ENCODE results near the gene GPRIN2.
"Not testable (repeated sequence)": the region's sequence is repeated elsewhere in the genome, so short reads cannot be mapped to it uniquely, and the experiment has no call there.

Gene GPRIN2

DNA sequence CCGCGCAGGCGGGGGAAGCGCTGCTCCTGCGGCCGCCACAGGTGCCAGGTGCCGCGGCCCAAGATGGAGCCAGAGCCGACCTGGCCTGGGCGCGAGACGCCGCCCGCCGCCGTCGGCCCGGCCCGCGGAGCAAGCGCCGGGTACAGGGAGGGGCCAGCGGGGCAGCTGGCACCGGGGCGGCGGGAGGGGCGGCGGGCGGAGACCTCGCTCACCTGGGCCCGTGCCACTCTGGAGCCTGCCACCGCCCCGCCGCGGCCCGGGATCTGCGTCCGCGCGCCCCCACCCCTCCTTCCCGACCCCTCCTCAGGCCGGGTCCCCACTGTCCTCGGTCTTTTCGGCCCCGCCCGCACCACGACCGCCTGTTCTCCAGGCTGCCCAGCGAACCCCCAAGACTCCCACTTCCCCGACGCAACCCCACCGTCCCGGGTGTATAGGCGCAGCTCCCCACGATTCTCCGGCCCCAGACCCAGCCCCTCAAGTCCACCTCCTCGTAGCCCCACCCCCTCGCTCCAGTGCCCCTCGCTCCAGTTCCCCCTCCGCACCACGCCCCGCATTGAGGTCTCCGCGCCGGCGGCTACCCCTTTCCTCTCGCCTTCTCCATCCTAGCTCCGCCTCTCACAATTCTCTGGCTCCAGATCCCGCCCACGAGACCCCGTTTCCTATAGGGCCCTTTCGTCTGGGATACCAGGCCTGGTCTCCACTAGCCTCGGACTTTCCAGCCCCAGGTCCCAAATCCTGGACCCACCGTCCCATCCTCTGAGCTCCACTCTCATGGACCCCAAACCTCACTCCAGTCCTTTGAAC lies at the start of gene GPRIN2:
TSS of gene GPRIN2 (minus strand) at position 144 of the 804 bp plus-strand sequence. CDS start 5,922 bp downstream, outside the sequence.
- DNase-seq (ENCODE audit: low read depth) = no peak

DNA sequence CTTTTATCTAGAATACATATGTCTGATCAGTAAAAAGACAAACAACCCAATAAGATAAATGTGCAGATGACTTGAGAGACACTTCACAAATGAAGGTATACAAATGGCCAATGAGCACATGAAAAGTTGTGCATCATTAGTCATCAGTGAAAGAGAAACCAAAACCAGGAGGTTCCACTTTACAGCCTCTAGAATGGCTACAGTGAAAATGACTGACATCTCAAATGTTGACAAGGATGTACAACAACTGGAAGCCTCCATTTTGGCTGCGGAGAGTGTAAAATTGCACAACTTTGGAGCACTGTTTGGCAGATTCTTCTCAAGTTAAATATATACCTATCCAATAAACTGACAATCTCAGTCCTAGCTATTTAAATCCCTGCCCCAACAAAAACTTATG lies 44.1 kb upstream of the GPRIN2 start:
- DNase-seq (ENCODE audit: low read depth) = not testable (repeated sequence)

DNA sequence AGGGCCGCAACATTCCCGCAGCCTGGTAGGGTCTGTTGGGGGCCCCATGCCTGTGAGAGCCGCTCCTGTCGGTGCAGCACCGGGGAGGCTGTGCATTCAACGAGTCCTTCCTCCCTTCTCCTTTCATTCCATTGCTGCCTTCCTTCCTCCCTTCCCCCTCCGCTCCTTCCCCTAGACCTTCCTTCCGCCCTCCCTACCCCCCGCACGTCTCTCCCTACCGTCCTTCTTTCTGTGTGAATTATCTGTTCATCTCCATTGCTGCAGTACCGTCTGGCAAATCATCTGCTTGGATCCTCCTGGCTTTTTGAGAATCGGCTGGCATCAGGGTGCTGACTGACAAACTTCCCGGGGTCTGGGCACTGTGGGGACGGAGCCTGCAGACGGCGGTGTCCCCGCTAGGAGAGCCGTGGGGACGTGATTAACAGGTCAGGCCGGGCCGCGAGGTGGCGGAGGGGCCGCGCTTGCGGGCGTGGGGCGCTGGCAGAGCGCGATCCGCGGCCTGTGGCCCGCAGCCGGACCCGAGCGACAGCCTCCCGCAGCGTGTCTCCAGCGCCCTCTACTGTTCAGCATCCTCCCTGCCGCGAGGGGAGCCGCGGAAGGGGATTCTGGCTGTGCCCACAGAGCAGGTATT lies 41.3 kb upstream of the GPRIN2 start:
- not testable (repeated sequence) for DNase-seq (ENCODE audit: low read depth)

DNA sequence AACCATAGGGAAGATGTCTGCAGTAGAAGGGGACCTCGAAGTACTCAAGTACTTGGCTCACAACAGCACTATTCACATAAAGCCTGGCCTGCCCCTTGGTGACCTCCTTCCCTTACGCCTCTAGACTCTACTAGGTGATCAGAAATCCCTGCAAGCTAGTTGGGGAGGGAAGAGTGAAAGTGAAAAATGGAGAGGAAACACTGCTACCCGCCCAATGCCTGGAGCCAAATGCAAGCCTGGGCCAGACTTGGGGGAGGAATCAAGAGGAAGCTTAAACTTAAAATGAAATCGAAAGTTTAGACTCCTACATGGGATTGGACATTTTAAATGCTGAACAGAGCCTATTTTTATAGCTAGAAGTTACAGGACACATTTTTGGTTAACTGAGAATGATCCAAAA lies 40.1 kb upstream of the GPRIN2 start:
- DNase-seq (ENCODE audit: low read depth) = not testable (repeated sequence)

DNA sequence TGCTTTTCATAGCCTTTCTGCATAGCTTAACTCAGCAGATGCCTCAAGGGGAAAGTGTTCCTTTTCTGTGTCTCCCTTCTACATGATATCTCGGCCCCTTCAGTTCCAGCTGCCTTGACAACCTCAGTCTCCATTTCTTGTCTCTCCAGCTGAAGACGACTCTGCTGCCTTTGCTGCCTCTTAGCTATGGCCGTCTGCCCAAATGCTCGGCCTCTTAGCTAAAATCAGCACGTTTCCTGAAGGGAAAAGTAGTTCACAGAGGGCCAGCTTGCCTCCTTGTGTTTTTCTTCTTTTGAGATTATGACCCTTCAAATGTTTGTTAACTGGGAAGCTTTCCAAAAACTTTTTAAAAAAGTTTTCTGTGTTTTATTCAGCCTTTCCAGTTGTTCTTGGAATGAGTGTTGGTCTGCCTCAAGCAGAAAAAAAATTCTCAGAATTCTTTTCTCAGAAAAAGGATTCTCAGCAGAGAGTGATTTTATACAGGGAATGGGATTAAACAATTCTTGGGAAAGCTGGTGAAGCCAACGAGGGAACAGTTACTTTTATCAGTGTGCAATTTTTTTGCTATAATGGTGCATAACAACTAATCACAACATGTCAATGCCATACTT lies 38.1 kb upstream of the GPRIN2 start:
- DNase-seq (ENCODE audit: low read depth) = not testable (repeated sequence)

DNA sequence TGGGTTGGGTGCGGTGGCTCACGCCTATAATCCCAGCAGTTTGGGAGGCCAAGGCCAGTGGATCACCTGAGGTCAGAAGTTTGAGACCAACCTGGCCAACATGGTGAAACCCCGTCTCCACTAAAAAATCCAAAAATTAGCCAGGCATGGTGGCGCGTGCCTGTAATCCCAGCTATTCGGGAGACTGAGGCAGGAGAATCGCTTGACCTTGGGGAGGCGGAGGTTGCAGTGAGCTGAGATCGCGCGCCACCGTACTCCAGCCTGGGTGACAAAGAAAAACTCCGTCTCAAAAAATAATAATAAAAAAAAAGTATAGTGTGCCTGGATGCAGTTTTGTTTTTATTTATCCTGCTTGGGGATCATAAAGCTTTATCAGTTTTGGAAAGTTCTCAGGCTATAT lies 36.8 kb upstream of the GPRIN2 start:
- DNase-seq (ENCODE audit: low read depth) = not testable (repeated sequence)

DNA sequence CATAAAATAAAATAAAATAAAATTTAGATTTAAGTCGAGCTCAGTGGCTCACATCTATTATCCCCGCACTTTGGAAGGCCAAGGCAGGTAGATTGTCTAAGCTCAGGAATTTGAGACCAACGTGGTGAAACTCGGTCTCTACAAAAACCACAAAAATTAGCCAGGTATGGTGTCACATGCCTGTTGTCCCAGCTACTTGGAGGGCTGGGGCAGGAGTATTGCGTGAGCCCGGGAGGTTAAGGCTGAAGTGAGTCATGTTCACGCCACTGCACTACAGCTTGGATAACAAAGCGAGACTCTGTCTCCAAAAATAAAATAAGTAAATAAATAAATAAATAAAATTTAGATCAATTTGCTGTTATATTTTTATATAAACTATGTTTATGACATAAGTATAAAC lies 34.6 kb upstream of the GPRIN2 start:
- DNase-seq (ENCODE audit: low read depth) = not testable (repeated sequence)

DNA sequence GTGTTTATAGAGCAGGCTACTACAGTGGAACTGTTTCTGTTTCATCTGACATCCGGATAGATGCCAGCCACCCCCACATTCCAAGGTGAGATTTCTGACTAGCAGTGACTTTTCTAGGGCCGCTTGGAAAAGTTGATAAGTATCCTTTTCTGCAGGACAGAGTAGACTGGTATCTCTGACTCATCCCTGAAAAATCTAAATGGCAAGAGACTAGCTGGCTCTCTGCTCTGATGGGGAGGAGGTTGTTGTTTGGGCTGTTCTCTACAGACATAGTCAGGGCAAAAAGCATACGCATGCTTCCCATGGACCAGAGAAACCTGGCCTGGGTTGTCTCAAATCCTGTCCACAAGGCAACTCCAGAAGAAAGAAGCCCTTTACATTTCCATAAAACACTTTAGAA lies 33.1 kb upstream of the GPRIN2 start:
- not testable (repeated sequence) for DNase-seq (ENCODE audit: low read depth)

DNA sequence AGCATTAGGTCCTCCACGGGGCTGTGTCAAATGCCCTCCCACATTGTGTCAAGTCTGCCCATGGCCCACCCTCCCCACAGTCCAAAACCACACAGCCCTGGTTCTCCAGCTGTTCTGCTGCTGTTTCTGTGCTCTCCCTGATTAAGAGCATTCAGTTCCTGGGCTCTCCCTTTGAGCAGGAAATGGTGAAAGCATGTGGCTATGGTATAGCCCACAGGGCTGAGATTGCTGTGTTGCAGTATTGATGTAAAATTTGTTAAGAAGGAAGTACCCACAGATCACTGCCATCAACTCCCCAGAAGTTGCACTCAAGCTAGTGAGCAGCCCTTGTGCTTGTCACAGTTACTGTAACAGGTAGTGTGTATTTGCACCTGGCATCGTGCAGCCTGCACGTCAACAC lies 31.8 kb upstream of the GPRIN2 start:
- DNase-seq (ENCODE audit: low read depth) = not testable (repeated sequence)

DNA sequence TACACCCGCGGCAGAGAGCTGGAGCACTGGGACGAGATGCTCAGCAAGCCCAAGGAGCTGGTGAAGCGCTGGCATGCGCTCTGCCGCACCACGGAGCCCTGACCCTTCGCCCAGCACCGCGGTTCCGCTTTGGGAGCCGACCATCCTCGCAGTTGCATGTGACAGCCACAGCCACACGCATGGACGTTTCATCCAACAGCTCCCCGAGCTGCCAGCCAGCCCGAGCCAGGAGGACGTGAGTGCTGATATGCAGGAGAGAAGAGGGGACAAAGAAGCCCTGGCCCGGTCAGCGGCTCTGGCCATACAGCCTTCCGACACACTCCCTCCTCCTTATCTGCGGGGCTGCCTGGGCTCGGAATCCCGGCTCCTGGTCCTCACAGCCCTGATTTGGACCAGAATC lies 31.1 kb upstream of the GPRIN2 start:
- DNase-seq (ENCODE audit: low read depth) = not testable (repeated sequence)

DNA sequence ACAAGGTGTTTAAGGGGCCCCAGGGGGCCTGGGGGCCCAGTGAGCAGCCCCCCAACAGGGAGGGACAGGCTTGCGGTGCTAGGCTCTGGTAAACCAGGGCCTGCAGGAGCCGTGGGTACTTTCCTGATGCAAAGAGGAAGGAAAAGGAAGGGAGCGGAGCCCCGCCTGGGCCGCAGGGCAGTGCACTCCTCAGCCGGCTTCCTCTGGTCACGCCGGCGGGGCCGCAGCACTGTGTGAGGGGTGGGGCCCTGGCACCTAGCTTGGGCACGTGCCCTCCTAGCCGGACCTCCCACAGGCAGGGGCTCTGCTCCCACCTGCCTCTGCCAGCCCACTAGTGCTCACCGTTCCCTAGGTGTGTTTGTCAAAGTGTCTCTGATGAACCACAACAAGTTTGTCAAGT lies 28.8 kb upstream of the GPRIN2 start:
- not testable (repeated sequence) for DNase-seq (ENCODE audit: low read depth)

DNA sequence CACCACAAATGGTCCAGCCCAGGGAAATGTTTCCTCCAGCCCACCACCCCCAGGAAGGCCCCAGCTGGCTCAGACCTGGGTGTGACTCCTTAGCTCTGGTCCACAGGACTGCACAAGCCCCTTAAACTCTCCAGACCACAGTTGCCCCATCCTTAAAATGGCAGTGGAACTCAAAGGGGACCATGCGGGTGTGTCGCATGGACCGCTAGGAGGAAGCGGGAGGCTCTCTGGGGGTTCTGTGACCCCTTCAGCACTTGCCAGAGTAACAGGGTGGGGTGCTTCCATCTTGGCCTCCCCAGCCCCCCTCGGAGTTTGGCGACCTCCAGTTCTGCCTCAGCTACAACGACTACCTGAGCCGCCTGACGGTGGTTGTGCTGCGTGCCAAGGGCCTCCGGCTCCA lies 27.7 kb upstream of the GPRIN2 start:
- not testable (repeated sequence) for DNase-seq (ENCODE audit: low read depth)

DNA sequence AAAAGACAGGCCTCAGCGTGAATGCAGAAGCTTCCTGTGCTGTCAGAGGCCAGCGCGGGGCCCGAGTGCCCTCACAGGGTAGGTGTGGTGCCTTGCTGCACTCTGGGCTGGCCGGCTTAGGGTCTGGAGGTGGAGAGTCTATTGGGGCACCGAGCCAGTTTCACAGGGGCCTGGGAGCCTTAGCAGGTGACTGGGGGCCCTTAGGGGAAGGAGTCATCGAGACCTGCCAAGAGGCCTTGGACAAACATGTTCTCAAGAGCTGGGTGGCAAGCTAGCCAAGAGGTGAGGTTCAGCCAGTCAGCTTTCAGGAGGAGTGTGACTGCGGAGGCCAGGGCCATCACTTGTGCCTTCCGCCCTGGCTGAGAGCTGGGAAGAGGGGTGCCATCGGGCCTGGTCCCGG lies 26.1 kb upstream of the GPRIN2 start:
- DNase-seq (ENCODE audit: low read depth) = not testable (repeated sequence)

DNA sequence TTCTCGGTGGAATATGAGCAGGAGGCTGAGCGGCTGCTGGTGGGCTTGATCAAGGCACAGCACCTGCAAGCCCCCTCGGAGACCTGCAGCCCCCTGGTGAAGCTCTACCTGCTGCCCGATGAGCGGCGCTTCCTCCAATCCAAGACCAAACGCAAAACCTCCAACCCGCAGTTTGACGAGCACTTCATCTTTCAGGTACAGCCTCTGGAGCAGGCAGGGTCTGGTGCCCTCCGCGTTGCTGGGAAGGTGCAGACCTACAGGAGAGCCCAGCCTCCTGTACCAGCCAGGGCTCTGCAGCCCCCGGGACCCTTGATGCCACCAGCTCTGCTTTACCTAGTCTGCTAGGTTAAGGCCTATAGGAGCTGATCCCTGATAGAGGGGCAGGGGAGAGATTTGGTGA lies 25.5 kb upstream of the GPRIN2 start:
- not testable (repeated sequence) for DNase-seq (ENCODE audit: low read depth)

DNA sequence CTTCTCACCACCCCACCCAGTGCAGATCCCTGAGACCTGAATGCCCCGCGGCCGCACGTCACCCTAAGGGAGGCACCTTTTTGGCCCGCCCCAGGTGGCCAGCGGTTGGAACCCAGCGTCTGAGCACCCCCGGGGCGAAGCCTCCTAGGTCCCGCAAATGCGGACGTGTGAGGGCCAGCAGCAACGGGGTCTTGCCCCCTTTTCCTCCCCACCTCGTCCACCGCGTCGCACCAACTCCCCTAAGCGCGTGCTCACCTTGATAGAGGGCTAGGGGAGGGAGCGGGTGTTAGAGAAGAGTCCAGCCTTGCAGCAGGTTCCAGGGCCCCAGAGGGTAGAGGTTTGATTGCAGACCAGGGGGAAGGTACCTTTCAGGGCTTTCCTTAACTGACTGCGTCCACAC lies 22.9 kb upstream of the GPRIN2 start:
- not testable (repeated sequence) for DNase-seq (ENCODE audit: low read depth)

DNA sequence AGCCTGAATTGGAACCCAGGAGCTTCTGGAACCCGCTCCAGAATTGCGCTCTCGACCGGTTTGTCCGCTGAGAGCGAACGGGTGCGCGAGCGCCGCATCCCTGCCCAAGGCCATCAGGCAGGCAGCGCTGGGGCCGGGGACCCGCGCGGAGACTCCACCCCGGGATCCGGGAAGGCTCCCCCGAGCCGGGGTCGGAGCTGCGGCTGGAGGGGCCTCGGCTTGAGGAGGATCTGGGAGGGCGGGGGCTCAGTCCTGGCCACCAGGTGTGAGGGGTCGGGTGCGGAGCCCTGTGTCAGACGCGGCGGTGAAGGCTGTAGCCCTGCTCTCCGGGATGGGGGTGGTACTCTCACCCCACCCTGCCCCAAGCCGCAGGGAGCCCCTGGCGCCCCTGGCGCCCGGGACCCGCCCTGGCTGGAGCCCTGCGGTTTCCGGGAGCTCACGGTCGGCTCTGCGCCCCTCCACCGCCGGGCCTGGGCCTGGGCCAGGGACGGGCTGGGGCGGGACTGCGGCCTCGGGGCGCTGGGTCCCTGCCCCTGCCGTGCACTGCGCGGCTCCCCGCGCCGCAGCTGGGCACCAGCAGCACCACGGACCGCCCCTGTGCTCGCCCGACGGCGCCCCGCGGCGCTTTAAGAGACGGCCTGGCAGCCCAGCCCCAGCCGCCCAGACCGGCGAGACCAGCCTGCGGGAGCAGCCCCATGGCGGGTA lies 22.2 kb upstream of the GPRIN2 start, which contains the start of gene SYT15:
TSS of gene SYT15 (plus strand) at position 655 of the 705 bp plus-strand sequence. CDS start at position 696, 41 bp downstream.
- not testable (repeated sequence) for DNase-seq (ENCODE audit: low read depth)

DNA sequence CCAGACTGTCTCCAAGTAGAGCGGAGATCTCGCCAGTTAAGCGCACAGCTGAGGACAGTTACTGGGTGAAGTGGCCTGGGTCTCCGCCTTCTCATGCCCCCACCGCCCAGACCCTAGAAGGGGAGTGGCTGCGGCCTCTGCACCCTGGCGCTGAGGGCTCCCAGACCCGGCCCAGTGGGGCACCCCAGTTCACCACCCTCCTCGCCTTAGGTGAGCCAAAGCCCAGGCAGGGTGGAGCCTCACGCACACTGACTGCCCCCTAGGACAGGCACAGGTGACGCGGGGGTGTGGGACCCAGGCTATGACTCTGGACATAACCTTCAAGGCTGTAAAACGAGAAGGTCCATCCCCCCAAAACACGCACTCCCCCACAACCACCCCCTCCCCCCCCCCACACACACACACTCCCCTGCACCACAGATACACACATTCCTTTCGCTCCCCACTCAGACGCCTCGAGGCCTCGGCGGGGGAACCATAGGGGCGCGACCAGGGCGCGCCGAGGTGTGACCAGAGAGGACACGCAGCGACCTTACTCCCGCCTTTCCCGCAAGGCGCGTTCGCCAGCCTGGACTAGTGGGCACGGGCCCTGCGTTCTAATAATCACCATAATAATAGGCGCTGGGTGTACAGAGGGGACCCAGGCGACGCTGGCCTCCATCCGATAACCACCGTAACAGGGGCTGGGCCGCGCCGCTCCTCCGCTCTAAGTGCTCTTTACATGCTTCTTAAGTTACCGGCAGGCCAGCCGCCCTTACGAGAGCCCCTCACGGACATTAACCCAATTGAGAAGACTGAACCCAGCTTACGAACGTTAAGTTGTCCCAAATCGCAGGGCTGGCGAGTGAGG lies 21.4 kb upstream of the GPRIN2 start:
- not testable (repeated sequence) for DNase-seq (ENCODE audit: low read depth)

DNA sequence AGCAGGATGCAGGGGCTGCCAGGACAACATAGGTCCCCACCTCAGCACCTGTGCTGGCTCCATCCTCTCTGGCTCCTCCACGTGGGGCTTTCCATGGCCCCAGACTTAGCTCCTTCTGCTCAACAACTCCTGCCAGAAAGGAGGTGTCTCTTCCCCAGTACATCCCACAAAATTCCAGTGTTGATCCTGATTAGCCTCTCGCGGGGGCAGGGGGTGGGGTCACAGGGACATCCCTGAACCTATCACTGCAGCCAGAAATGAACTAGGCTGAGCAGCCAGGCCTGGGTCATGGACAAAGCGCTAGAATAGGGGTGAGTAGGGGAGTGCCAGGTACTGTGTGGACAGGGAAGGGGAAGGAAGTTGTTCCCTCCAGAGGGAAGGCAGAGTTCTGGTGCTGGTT lies 17.4 kb upstream of the GPRIN2 start:
- not testable (repeated sequence) for DNase-seq (ENCODE audit: low read depth)

DNA sequence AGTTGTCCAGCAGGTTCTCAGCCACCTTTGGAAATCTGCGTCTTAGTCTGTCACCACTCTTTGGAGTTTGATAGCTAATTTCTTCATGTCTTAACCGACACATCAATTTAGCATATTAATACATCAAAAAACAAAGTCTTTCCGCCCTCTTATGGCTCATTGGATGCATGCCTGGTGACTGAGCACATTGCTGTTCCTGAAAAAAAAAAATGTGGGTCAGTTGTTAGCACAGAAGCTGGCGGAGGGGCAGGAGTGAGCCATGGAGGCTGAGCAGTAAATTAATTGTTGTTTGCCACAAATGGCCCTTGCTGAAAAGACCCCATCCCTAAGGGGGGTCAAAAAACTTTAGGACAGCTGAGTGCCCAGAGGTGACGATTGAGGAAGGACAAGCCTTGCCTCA lies 16.9 kb upstream of the GPRIN2 start:
- not testable (repeated sequence) for DNase-seq (ENCODE audit: low read depth)

DNA sequence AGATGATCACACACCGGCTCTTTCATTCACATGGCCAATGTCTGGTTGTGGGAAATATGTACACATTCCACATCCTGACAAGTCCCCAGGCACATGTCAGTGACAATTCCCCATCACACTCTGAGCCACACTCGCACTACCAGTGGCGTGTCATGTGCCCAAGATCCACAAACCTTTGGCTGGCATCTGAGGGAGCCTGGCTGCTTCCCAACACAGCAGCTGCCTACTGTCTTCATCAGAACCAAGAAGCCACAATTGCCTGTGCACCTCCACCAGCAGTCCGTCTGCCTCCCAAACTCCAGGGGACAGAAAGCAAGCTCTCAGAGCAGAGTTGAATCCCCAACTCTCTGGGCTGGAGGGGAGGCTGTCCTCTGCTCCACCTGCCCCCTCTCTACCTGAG lies 16.3 kb upstream of the GPRIN2 start:
- not testable (repeated sequence) for DNase-seq (ENCODE audit: low read depth)

DNA sequence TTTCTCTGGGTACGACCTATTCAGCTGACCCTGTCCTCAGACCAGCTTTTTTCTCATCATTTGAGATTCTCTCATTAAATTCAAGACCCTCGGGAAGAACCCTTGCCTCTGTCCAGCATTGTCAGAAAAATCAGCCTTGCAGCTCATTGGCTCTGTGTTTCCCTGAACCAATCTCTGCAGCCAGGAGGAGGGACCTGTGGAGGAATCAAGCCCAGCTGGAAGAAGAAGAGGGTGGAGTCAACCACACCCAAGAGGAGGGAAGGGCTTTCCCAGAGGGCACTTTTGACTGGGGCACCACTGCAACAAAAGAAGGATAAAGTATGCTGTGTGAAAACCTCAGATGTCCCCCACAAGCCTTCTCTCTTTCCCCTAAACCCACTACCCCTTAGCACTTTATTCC lies 14.2 kb upstream of the GPRIN2 start:
- not testable (repeated sequence) for DNase-seq (ENCODE audit: low read depth)
